WTC11 (cell line): ENCODE measurements around the gene ACADVL. TPM values are rescaled to one million over a fixed set of nuclear protein-coding genes. Genes with fewer than 3 reads are reported as not detected.

ENCODE experiments used
- ATAC-seq: fragments of 200-7000 bp; cut with Tn5 transposase; 2 replicates; pipeline ENCODE4 v1.10.0; 2021; ENCODE audit warnings: mild to moderate bottlenecking, moderate library complexity
- CTCF ChIA-PET: fragments of 300-600 bp; sonication (Branson Sonifier 250); formaldehyde crosslinking; loops from one replicate; lab custom pipeline; 2021; ENCODE audit warnings: antibody characterized with exemption; lab: Charles Lee
- POLR2A ChIA-PET: fragments of 350-600 bp; sonication (Branson Sonifier 250); formaldehyde crosslinking; loops from one replicate; lab custom pipeline; 2021; ENCODE audit warnings: antibody characterized with exemption; lab: Charles Lee
- DNase-seq: peaks from one replicate; pipeline ENCODE4 v3.0.0; 2021; ENCODE audit warnings: low spot score
- H3K27ac Mint-ChIP-seq: 2 replicates; pipeline ENCODE4 v1.8.0; 2021; ENCODE audit warnings: mixed read lengths
- H3K27me3 Mint-ChIP-seq: 2 replicates; pipeline ENCODE4 v1.8.0; 2021; ENCODE audit warnings: low read depth, mild to moderate bottlenecking, moderate library complexity, mixed read lengths
- H3K36me3 Mint-ChIP-seq: 2 replicates; pipeline ENCODE4 v1.8.0; 2021; ENCODE audit warnings: mixed read lengths
- H3K4me1 Mint-ChIP-seq: 2 replicates; pipeline ENCODE4 v1.8.0; 2022; ENCODE audit warnings: mixed read lengths
- H3K4me3 Mint-ChIP-seq: 2 replicates; pipeline ENCODE4 v1.8.0; 2021; ENCODE audit warnings: mild to moderate bottlenecking, moderate library complexity, mixed read lengths
- H3K9me3 Mint-ChIP-seq: 2 replicates; pipeline ENCODE4 v1.8.0; 2021; ENCODE audit warnings: mixed read lengths
- ATF6 ChIP-seq: sonication (generic); formaldehyde crosslinking; IDR thresholded peaks from 2 replicates; pipeline ENCODE4 v1.8.1; 2023; ENCODE audit warnings: mild to moderate bottlenecking, missing genetic modification reagents
- ELF4 ChIP-seq: sonication (generic); formaldehyde crosslinking; IDR thresholded peaks from 2 replicates; pipeline ENCODE4 v1.8.1; 2022; ENCODE audit warnings: low read depth, mild to moderate bottlenecking, moderate library complexity, missing genetic modification reagents
- HMGA2 ChIP-seq: fragments of 250-450 bp; sonication (Bioruptor Pico); IDR thresholded peaks from 2 replicates; pipeline ENCODE4 v1.4.0; 2021; ENCODE audit warnings: mild to moderate bottlenecking, moderate library complexity
- JUN ChIP-seq: sonication (generic); formaldehyde crosslinking; IDR thresholded peaks from 2 replicates; pipeline ENCODE4 v1.8.0; 2023; ENCODE audit warnings: mild to moderate bottlenecking, missing genetic modification reagents
- MXD4 ChIP-seq: fragments of 250-450 bp; sonication (Bioruptor Pico); IDR thresholded peaks from 2 replicates; pipeline ENCODE4 v1.8.0; 2021; ENCODE audit warnings: mild to moderate bottlenecking, moderate library complexity, borderline replicate concordance
- NR1H2 ChIP-seq: sonication (generic); formaldehyde crosslinking; IDR thresholded peaks from 2 replicates; pipeline ENCODE4 v1.9.0; 2021; ENCODE audit warnings: mild to moderate bottlenecking, moderate library complexity, missing genetic modification reagents
- OVOL2 ChIP-seq: fragments of 250-450 bp; sonication (Bioruptor Pico); IDR thresholded peaks from 2 replicates; pipeline ENCODE4 v1.9.0; 2021; ENCODE audit warnings: mild to moderate bottlenecking, borderline replicate concordance
- RELA ChIP-seq: sonication (generic); formaldehyde crosslinking; IDR thresholded peaks from 2 replicates; pipeline ENCODE4 v1.8.1; 2022; ENCODE audit warnings: missing genetic modification reagents, mild to moderate bottlenecking, borderline replicate concordance
- SMAD4 ChIP-seq: sonication (generic); formaldehyde crosslinking; IDR thresholded peaks from 2 replicates; pipeline ENCODE4 v1.8.0; 2022; ENCODE audit warnings: mild to moderate bottlenecking, missing genetic modification reagents
- TP53 ChIP-seq: sonication (generic); formaldehyde crosslinking; IDR thresholded peaks from 2 replicates; pipeline ENCODE4 v1.8.1; 2023; ENCODE audit warnings: mild to moderate bottlenecking, missing genetic modification reagents
- ZBTB21 ChIP-seq: sonication (generic); formaldehyde crosslinking; IDR thresholded peaks from 2 replicates; pipeline ENCODE4 v1.8.1; 2023; ENCODE audit warnings: mild to moderate bottlenecking, missing genetic modification reagents, borderline replicate concordance
- ZBTB43 ChIP-seq: sonication (generic); formaldehyde crosslinking; IDR thresholded peaks from 2 replicates; pipeline ENCODE4 v1.8.1; 2023; ENCODE audit warnings: mild to moderate bottlenecking, missing genetic modification reagents
- ZMAT4 ChIP-seq: fragments of 250-450 bp; sonication (Bioruptor Pico); IDR thresholded peaks from 2 replicates; pipeline ENCODE4 v1.9.0; 2021; ENCODE audit warnings: mild to moderate bottlenecking
- ZNF138 ChIP-seq: sonication (generic); formaldehyde crosslinking; conservative IDR thresholded peaks from 2 replicates; pipeline ENCODE4 v1.8.1; 2022; ENCODE audit warnings: mild to moderate bottlenecking, moderate library complexity, missing genetic modification reagents
- ZNF232 ChIP-seq: sonication (generic); formaldehyde crosslinking; IDR thresholded peaks from 2 replicates; pipeline ENCODE4 v1.8.0; 2022; ENCODE audit warnings: mild to moderate bottlenecking, missing genetic modification reagents
- ZNF317 ChIP-seq: sonication (generic); formaldehyde crosslinking; IDR thresholded peaks from 2 replicates; pipeline ENCODE4 v1.8.1; 2023; ENCODE audit warnings: low read depth, mild to moderate bottlenecking, moderate library complexity, missing genetic modification reagents, borderline replicate concordance
- ZNF423 ChIP-seq: fragments of 250-450 bp; sonication (Bioruptor Pico); IDR thresholded peaks from 2 replicates; pipeline ENCODE4 v2.1.2; 2022; ENCODE audit warnings: mild to moderate bottlenecking, moderate library complexity
- total RNA-seq: library from RNA; stranded (reverse); gene quantifications from 3 replicates; pipeline ENCODE4 v1.2.3, GENCODE V29; 2021
- TF ChIP-seq, protein P1 (sequence below): sonication (generic); formaldehyde crosslinking; IDR thresholded peaks from 2 replicates; pipeline ENCODE4 v1.8.1; 2022; ENCODE audit warnings: missing genetic modification reagents, borderline replicate concordance
- TF ChIP-seq, protein P2 (sequence below): sonication (generic); formaldehyde crosslinking; IDR thresholded peaks from 2 replicates; pipeline ENCODE4 v1.8.1; 2022; ENCODE audit warnings: mild to moderate bottlenecking, missing genetic modification reagents, moderate library complexity, borderline replicate concordance
- TF ChIP-seq, protein P3 (sequence below): fragments of 250-450 bp; sonication (Bioruptor Pico); IDR thresholded peaks from 2 replicates; pipeline ENCODE4 v1.9.0; 2021; ENCODE audit warnings: moderate library complexity, mild to moderate bottlenecking, inconsistent platforms, borderline replicate concordance
- TF ChIP-seq, protein P4 (sequence below): sonication (generic); formaldehyde crosslinking; conservative IDR thresholded peaks from 2 replicates; pipeline ENCODE4 v1.8.1; 2023; ENCODE audit warnings: mild to moderate bottlenecking, low read depth, missing genetic modification reagents, moderate library complexity

The ACADVL gene
- total RNA-seq, 1 experiment from 2014 or later = 236 TPM

DNA sequence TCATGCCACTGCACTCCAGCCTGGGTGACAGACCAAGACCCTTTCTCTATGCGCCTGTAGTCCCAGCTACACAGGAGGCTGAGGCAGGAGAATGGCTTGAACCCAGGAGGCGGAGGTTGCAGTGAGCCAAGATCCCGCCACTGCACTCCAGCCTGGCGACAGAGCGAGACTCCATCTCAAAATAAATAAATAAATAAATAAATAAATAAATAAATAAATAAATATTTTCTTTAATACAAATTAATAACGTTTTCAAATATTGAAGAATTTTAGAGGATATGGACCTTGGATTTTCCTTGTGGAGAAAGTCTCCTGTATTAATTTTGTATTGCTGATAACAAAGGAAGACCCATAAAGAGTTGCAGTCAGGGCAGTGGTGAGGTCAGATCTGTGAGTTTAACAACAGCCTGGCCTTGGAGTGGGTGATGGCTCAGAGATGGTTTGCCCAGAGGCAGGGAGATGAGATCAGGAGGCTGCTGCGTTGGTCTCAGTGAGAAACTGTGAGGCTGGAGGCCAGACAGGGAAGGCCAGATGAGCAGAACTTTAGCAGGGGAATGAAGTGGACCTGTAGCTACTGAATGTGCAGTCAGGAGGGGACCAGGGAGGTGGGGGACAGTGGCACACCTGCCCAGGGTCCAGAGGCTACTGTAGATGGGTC, 36.2 kb upstream of the ACADVL start:
- no peaks in the 10 kb centered on the region for H3K36me3 Mint-ChIP-seq
- POLR2A ChIA-PET = interaction anchor here (0.7 kb wide), 1 partner anchor 19 kb away, joined by 3 read pairs; no protein-coding TSS in a partner anchor
- no peak overlapping the region for H3K4me3 Mint-ChIP-seq
- H3K27ac Mint-ChIP-seq = no peak overlapping the region; the same call in 1 of the 2 replicates
- no peak for DNase-seq
- TF ChIP-seq HMGA2 (peak; percentile 70; the same call in 1 of the 2 replicates), OVOL2 (CRISPR knock-in tag) (no peak), ZMAT4 (CRISPR knock-in tag) (no peak)
- TF ChIP-seq, all 79 proteins: peak for 1
- Mint-ChIP-seq H3K4me1 (peaks cover 6% of the 10 kb centered on the region), H3K27me3 (no peaks in the 10 kb centered on the region; the same call in 1 of the 2 replicates), H3K9me3 (no peaks in the 10 kb centered on the region)
- no peak for ATAC-seq
- CTCF ChIA-PET = interaction anchor here (0.7 to 2.1 kb wide), 5 partner anchors 10 to 273 kb away, joined by 3 to 7 read pairs (median 5); no protein-coding TSS in a partner anchor

- no peak for ATAC-seq
- Mint-ChIP-seq H3K4me1 (peaks cover 6% of the 10 kb centered on the region), H3K4me3 (no peak overlapping the region), H3K9me3 (no peaks in the 10 kb centered on the region), H3K27me3 (no peaks in the 10 kb centered on the region; the same call in 1 of the 2 replicates), H3K36me3 (no peaks in the 10 kb centered on the region), H3K27ac (no peak overlapping the region; the same call in 1 of the 2 replicates)
- DNase-seq = no peak
- ChIA-PET CTCF (interaction anchor here (1.3 to 1.5 kb wide), 2 partner anchors 30 to 138 kb away, joined by 5 to 7 read pairs; no protein-coding TSS in a partner anchor), POLR2A (interaction anchor here (0.7 kb wide), 1 partner anchor 19 kb away, joined by 3 read pairs; no protein-coding TSS in a partner anchor)
- TF ChIP-seq, protein P1, sequence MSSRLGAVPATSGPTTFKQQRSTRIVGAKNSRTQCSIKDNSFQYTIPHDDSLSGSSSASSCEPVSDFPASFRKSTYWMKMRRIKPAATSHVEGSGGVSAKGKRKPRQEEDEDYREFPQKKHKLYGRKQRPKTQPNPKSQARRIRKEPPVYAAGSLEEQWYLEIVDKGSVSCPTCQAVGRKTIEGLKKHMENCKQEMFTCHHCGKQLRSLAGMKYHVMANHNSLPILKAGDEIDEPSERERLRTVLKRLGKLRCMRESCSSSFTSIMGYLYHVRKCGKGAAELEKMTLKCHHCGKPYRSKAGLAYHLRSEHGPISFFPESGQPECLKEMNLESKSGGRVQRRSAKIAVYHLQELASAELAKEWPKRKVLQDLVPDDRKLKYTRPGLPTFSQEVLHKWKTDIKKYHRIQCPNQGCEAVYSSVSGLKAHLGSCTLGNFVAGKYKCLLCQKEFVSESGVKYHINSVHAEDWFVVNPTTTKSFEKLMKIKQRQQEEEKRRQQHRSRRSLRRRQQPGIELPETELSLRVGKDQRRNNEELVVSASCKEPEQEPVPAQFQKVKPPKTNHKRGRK (CRISPR knock-in tag) = no peak
- TF ChIP-seq ZNF423 (CRISPR knock-in tag) = no peak
- no peak for TF ChIP-seq ZBTB43 (CRISPR knock-in tag)
- TF ChIP-seq, protein P2, sequence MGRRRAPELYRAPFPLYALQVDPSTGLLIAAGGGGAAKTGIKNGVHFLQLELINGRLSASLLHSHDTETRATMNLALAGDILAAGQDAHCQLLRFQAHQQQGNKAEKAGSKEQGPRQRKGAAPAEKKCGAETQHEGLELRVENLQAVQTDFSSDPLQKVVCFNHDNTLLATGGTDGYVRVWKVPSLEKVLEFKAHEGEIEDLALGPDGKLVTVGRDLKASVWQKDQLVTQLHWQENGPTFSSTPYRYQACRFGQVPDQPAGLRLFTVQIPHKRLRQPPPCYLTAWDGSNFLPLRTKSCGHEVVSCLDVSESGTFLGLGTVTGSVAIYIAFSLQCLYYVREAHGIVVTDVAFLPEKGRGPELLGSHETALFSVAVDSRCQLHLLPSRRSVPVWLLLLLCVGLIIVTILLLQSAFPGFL (CRISPR knock-in tag) = no peak
- TF ChIP-seq ZBTB21 (CRISPR knock-in tag) = no peak
- TF ChIP-seq ATF6 (CRISPR knock-in tag) = no peak
- no peak for TF ChIP-seq NR1H2 (CRISPR knock-in tag)
- TF ChIP-seq ELF4 (CRISPR knock-in tag) = no peak
These were observed 35.6 kb upstream of the ACADVL start for GRCh38 chr17:7184091-7184488.

GRCh38 chr17:7184647-7185046, 35.1 kb upstream of the ACADVL start:
- ChIA-PET POLR2A (interaction anchor here (0.7 to 0.8 kb wide), 2 partner anchors 20 to 30 kb away, joined by 3 to 4 read pairs; no protein-coding TSS in a partner anchor), CTCF (interaction anchor here (1.3 to 2.1 kb wide), 3 partner anchors 20 to 139 kb away, joined by 4 to 6 read pairs (median 5); no protein-coding TSS in a partner anchor)
- no peaks in the 10 kb centered on the region for H3K36me3 Mint-ChIP-seq
- no peak overlapping the region for H3K4me3 Mint-ChIP-seq
- DNase-seq = no peak
- H3K27me3 Mint-ChIP-seq = no peaks in the 10 kb centered on the region
- H3K9me3 Mint-ChIP-seq = no peaks in the 10 kb centered on the region
- no peak for ATAC-seq
- no peak overlapping the region for H3K27ac Mint-ChIP-seq
- peaks cover 3% of the 10 kb centered on the region for H3K4me1 Mint-ChIP-seq
- TF ChIP-seq SMAD4 (no peak), MXD4 (CRISPR knock-in tag) (no peak), ZNF232 (CRISPR knock-in tag) (no peak), RELA (CRISPR knock-in tag) (no peak), JUN (no peak), TP53 (CRISPR knock-in tag) (no peak), ZNF138 (CRISPR knock-in tag) (no peak), ZNF317 (CRISPR knock-in tag) (no peak)
- TF ChIP-seq, protein P3, sequence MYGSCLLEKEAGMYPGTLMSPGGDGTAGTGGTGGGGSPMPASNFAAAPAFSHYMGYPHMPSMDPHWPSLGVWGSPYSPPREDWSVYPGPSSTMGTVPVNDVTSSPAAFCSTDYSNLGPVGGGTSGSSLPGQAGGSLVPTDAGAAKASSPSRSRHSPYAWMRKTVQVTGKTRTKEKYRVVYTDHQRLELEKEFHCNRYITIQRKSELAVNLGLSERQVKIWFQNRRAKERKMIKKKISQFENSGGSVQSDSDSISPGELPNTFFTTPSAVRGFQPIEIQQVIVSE (CRISPR knock-in tag) = no peak
- TF ChIP-seq, protein P4, sequence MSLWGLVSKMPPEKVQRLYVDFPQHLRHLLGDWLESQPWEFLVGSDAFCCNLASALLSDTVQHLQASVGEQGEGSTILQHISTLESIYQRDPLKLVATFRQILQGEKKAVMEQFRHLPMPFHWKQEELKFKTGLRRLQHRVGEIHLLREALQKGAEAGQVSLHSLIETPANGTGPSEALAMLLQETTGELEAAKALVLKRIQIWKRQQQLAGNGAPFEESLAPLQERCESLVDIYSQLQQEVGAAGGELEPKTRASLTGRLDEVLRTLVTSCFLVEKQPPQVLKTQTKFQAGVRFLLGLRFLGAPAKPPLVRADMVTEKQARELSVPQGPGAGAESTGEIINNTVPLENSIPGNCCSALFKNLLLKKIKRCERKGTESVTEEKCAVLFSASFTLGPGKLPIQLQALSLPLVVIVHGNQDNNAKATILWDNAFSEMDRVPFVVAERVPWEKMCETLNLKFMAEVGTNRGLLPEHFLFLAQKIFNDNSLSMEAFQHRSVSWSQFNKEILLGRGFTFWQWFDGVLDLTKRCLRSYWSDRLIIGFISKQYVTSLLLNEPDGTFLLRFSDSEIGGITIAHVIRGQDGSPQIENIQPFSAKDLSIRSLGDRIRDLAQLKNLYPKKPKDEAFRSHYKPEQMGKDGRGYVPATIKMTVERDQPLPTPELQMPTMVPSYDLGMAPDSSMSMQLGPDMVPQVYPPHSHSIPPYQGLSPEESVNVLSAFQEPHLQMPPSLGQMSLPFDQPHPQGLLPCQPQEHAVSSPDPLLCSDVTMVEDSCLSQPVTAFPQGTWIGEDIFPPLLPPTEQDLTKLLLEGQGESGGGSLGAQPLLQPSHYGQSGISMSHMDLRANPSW (CRISPR knock-in tag) = no peak
